Central memory CD8-positive, alpha-beta T cell (primary cell): ENCODE measurements around the gene VIL1.

Experiments used
- ATAC-seq: fragments of 150-1000 bp; cut with Tn5 transposase; replicated peaks from 2 replicates; pipeline ENCODE4 v1.10.0; 2022; ENCODE audit warnings: mild to moderate bottlenecking, moderate FRiP score, moderate number of reproducible peaks; ENCODE audit not compliant: poor library complexity, severe bottlenecking; ENCODE audit errors: extremely low read depth
- DNase-seq, 2 donors: peaks; one replicate each; pipeline ENCODE4 v3.0.0; 2021; ENCODE audit warnings: low spot score in 2 of 2
- H3K27ac Mint-ChIP-seq: one replicate; pipeline ENCODE4 v1.8.0; 2022; ENCODE audit warnings: low read depth, mild to moderate bottlenecking, moderate library complexity, mixed read lengths
- H3K27me3 Mint-ChIP-seq: one replicate; pipeline ENCODE4 v1.8.0; 2022; ENCODE audit warnings: mixed read lengths
- H3K36me3 Mint-ChIP-seq: one replicate; pipeline ENCODE4 v1.8.0; 2022; ENCODE audit warnings: mild to moderate bottlenecking, moderate library complexity, mixed read lengths; ENCODE audit not compliant: insufficient read depth
- H3K4me1 Mint-ChIP-seq: one replicate; pipeline ENCODE4 v1.8.0; 2022; ENCODE audit warnings: mixed read lengths
- H3K4me3 Mint-ChIP-seq: one replicate; pipeline ENCODE4 v1.8.0; 2022; ENCODE audit warnings: mild to moderate bottlenecking, moderate library complexity, mixed read lengths
- H3K9me3 Mint-ChIP-seq: one replicate; pipeline ENCODE4 v1.8.0; 2022; ENCODE audit warnings: mixed read lengths

Gene VIL1

GRCh38 chr2:218397463-218397819, 21.5 kb upstream of the VIL1 start:
- Mint-ChIP-seq H3K4me3 (peak overlapping the region; percentile 92), H3K27ac (peak overlapping the region; percentile 94), H3K36me3 (peaks cover 40% of the 10 kb centered on the region), H3K9me3 (no peaks in the 10 kb centered on the region), H3K27me3 (no peaks in the 10 kb centered on the region), H3K4me1 (peaks cover 65% of the 10 kb centered on the region)
- DNase-seq = no peak
- no peak for ATAC-seq

- Mint-ChIP-seq H3K36me3 (peaks cover 43% of the 10 kb centered on the region), H3K9me3 (no peaks in the 10 kb centered on the region), H3K27ac (peak overlapping the region; percentile 94), H3K27me3 (no peaks in the 10 kb centered on the region), H3K4me1 (peaks cover 62% of the 10 kb centered on the region), H3K4me3 (peak overlapping the region; percentile 92)
- DNase-seq (peak in 1 of 2 donors; percentile 44), ATAC-seq (no peak)
Measured at GRCh38 chr2:218397820-218398436, 21.0 kb upstream of the VIL1 start.

- peak; percentile 51 to 63 for DNase-seq
- H3K4me1 Mint-ChIP-seq = peaks cover 62% of the 10 kb centered on the region
- no peaks in the 10 kb centered on the region for H3K9me3 Mint-ChIP-seq
- peaks cover 48% of the 10 kb centered on the region for H3K36me3 Mint-ChIP-seq
- H3K27me3 Mint-ChIP-seq = no peaks in the 10 kb centered on the region
- peak overlapping the region; percentile 92 for H3K4me3 Mint-ChIP-seq
- peak overlapping the region; percentile 94 for H3K27ac Mint-ChIP-seq
- peak; percentile 4 for ATAC-seq
Measured at GRCh38 chr2:218398437-218399390, 20.2 kb upstream of the VIL1 start.

GRCh38 chr2:218399391-218400166, 19.3 kb upstream of the VIL1 start, which contains the start of gene CTDSP1:
CTDSP1 (plus strand) TSS chr2:218399868; CDS start chr2:218400091, 223 bp downstream.
- DNase-seq (peak; percentile 76 to 88), ATAC-seq (peak; percentile 24)
- no peaks in the 10 kb centered on the region for H3K27me3 Mint-ChIP-seq
- peak within 1 kb of the TSS; percentile 92 for H3K4me3 Mint-ChIP-seq
- peaks cover 50% of the 10 kb centered on the region for H3K36me3 Mint-ChIP-seq
- H3K4me1 Mint-ChIP-seq = peaks cover 62% of the 10 kb centered on the region
- peak within 1 kb of the TSS; percentile 94 for H3K27ac Mint-ChIP-seq
- no peaks in the 10 kb centered on the region for H3K9me3 Mint-ChIP-seq

GRCh38 chr2:218400167-218400929, 18.6 kb upstream of the VIL1 start:
- Mint-ChIP-seq H3K4me1 (peaks cover 63% of the 10 kb centered on the region), H3K4me3 (peak overlapping the region; percentile 92), H3K9me3 (no peaks in the 10 kb centered on the region), H3K27me3 (no peaks in the 10 kb centered on the region), H3K36me3 (peaks cover 52% of the 10 kb centered on the region), H3K27ac (peak overlapping the region; percentile 94)
- DNase-seq (no peak), ATAC-seq (no peak)

- Mint-ChIP-seq H3K36me3 (peaks cover 57% of the 10 kb centered on the region), H3K27me3 (no peaks in the 10 kb centered on the region), H3K4me1 (peaks cover 64% of the 10 kb centered on the region), H3K4me3 (peak overlapping the region; percentile 92), H3K9me3 (no peaks in the 10 kb centered on the region), H3K27ac (no peak overlapping the region)
- ATAC-seq (no peak), DNase-seq (no peak)
Measured at GRCh38 chr2:218400930-218401881, 17.7 kb upstream of the VIL1 start.

GRCh38 chr2:218401890-218402289, 17.0 kb upstream of the VIL1 start:
- H3K4me3 Mint-ChIP-seq = peak overlapping the region; percentile 92
- peaks cover 61% of the 10 kb centered on the region for H3K4me1 Mint-ChIP-seq
- no peaks in the 10 kb centered on the region for H3K27me3 Mint-ChIP-seq
- no peak for DNase-seq
- ATAC-seq = no peak
- H3K36me3 Mint-ChIP-seq = peaks cover 56% of the 10 kb centered on the region
- no peak overlapping the region for H3K27ac Mint-ChIP-seq
- H3K9me3 Mint-ChIP-seq = no peaks in the 10 kb centered on the region

GRCh38 chr2:218402491-218402901, 16.4 kb upstream of the VIL1 start:
- Mint-ChIP-seq H3K4me1 (peaks cover 61% of the 10 kb centered on the region), H3K9me3 (no peaks in the 10 kb centered on the region), H3K36me3 (peaks cover 56% of the 10 kb centered on the region), H3K27me3 (no peaks in the 10 kb centered on the region), H3K27ac (no peak overlapping the region), H3K4me3 (peak overlapping the region; percentile 92)
- ATAC-seq = no peak
- no peak for DNase-seq

- no peak for DNase-seq
- peaks cover 51% of the 10 kb centered on the region for H3K36me3 Mint-ChIP-seq
- no peak overlapping the region for H3K27ac Mint-ChIP-seq
- peaks cover 61% of the 10 kb centered on the region for H3K4me1 Mint-ChIP-seq
- peak overlapping the region; percentile 42 for H3K4me3 Mint-ChIP-seq
- ATAC-seq = no peak
- no peaks in the 10 kb centered on the region for H3K9me3 Mint-ChIP-seq
- no peaks in the 10 kb centered on the region for H3K27me3 Mint-ChIP-seq
Measured at GRCh38 chr2:218402911-218403411, 16.0 kb upstream of the VIL1 start.

GRCh38 chr2:218403810-218404209, 15.1 kb upstream of the VIL1 start:
- no peaks in the 10 kb centered on the region for H3K9me3 Mint-ChIP-seq
- no peak for DNase-seq
- H3K4me3 Mint-ChIP-seq = peak overlapping the region; percentile 42
- no peaks in the 10 kb centered on the region for H3K27me3 Mint-ChIP-seq
- peaks cover 66% of the 10 kb centered on the region for H3K4me1 Mint-ChIP-seq
- ATAC-seq = no peak
- H3K27ac Mint-ChIP-seq = no peak overlapping the region
- peaks cover 47% of the 10 kb centered on the region for H3K36me3 Mint-ChIP-seq
